Right lobe of liver (tissue), 4 donors: Measurements from ENCODE around the gene CIAO2B.

Source experiments
- POLR2A ChIP-seq: fragments of 450-650 bp; IDR thresholded peaks from one replicate; pipeline ENCODE4 v1.6.1; 2017; ENCODE audit warnings: antibody characterized with exemption, mild to moderate bottlenecking
- TF ChIP-seq, protein P1 (sequence below), 4 donors: fragments of 200-600 bp in 3 of 4; fragments of 450-650 bp in 1 of 4; IDR thresholded peaks; one replicate each; pipeline versions ENCODE4 v1.5.1 to v1.8.0; 2016 to 2022; ENCODE audit warnings: antibody characterized with exemption in 4 of 4, mild to moderate bottlenecking in 2 of 4
- donor health status: DM: no; HTN: no; CAD: no.
- donor health status: DM: no; HTN: no; CAD: no.
- donor health status: DM: no; HTN: yes; CAD: no.

DNA sequence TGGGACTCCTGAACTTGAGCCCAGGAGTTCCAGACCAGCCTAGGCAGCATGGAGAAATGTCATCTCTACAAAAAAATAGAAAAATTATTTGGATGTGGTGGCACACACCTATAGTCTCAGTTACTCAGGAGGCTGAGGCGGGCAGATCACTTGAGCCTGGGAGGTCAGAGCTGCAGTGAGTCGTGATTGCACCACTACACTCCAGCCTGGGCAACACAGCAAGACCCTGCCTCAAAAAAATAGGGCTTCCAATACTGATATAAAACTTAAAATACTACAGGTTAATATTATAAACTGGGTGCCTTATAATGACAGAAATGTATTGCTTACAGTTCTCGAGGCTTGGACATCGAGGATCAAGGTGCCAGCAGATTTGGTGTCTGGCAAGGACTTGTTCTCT is 11.7 kb upstream of the CIAO2B start:
- TF ChIP-seq POLR2A, result no peak
- TF ChIP-seq, protein P1, sequence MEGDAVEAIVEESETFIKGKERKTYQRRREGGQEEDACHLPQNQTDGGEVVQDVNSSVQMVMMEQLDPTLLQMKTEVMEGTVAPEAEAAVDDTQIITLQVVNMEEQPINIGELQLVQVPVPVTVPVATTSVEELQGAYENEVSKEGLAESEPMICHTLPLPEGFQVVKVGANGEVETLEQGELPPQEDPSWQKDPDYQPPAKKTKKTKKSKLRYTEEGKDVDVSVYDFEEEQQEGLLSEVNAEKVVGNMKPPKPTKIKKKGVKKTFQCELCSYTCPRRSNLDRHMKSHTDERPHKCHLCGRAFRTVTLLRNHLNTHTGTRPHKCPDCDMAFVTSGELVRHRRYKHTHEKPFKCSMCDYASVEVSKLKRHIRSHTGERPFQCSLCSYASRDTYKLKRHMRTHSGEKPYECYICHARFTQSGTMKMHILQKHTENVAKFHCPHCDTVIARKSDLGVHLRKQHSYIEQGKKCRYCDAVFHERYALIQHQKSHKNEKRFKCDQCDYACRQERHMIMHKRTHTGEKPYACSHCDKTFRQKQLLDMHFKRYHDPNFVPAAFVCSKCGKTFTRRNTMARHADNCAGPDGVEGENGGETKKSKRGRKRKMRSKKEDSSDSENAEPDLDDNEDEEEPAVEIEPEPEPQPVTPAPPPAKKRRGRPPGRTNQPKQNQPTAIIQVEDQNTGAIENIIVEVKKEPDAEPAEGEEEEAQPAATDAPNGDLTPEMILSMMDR (IDR thresholded peaks at IDR 0.05), result no peak
